Gastroesophageal sphincter (tissue), 3 donors: Measurements from ENCODE around the gene AMDHD2.

Source experiments
- CTCF ChIP-seq, 4 experiments: fragments of 200-600 bp in 2 of 4; fragments of 450-650 bp in 2 of 4; sonication (generic) in 1 of 4; IDR thresholded peaks; one replicate each; pipeline ENCODE4 v1.5.1; 2017 to 2019; ENCODE audit warnings: antibody characterized with exemption in 4 of 4, mild to moderate bottlenecking in 2 of 4, moderate library complexity in 2 of 4
- EP300 ChIP-seq: sonication (generic); formaldehyde crosslinking; IDR thresholded peaks from one replicate; pipeline ENCODE4 v1.6.1; 2017; ENCODE audit warnings: antibody characterized with exemption, mild to moderate bottlenecking
- POLR2A ChIP-seq, 2 donors: fragments of 450-650 bp; IDR thresholded peaks; one replicate each; pipeline ENCODE4 v1.6.1; 2017; ENCODE audit warnings: antibody characterized with exemption in 2 of 2, mild to moderate bottlenecking in 2 of 2, moderate library complexity in 1 of 2
- POLR2AphosphoS5 ChIP-seq: sonication (generic); formaldehyde crosslinking; IDR thresholded peaks from one replicate; pipeline ENCODE4 v1.6.1; 2017; ENCODE audit warnings: antibody characterized with exemption

DNA sequence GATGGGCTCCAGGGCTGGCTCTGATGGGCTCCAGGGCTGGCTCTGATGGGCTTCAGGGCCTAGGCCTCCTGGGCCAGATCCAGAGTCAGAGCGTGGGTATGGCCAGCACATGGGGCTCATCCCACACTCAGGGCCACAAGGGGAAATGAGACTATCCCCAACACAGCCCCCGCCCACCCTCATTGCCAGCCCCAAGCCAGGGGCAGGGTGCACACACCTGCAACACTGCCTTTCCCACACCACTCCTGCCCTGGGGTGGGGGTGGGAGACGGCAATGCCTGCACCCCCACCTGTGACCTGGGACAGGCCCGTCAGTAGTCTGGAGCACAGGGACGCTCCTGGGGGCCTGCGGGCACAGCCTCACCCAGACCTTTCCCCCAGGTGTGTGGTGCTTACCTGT is 20.7 kb upstream of the AMDHD2 start:
- no peak for TF ChIP-seq POLR2AphosphoS5
- TF ChIP-seq POLR2A (IDR thresholded peaks at IDR 0.05) = no peak
- no peak for TF ChIP-seq CTCF (IDR thresholded peaks at IDR 0.05)
- TF ChIP-seq EP300 = no peak
